Astrocyte of the spinal cord (primary cell): Measurements from ENCODE around the gene SEMA4B.

Source experiments
- DNase-seq: peaks from one replicate; pipeline ENCODE4 v3.0.0; 2011; ENCODE audit warnings: low read depth, low spot score
- H3K4me3 ChIP-seq: 2 replicates; pipeline ENCODE4 v1.5.1; 2011; ENCODE audit warnings: low read depth, mild to moderate bottlenecking, low read length, moderate library complexity
- in situ Hi-C: cut with HindIII; loops from 2 replicates; pipeline ENCODE4 v1.10.0; 2017; ENCODE audit warnings: low sequenced_read_pairs
- TF ChIP-seq, protein P1 (sequence below): IDR thresholded peaks from 2 replicates; pipeline ENCODE4 v1.5.1; 2012; ENCODE audit warnings: low read depth, mild to moderate bottlenecking, low read length, inconsistent platforms

The SEMA4B gene

DNA sequence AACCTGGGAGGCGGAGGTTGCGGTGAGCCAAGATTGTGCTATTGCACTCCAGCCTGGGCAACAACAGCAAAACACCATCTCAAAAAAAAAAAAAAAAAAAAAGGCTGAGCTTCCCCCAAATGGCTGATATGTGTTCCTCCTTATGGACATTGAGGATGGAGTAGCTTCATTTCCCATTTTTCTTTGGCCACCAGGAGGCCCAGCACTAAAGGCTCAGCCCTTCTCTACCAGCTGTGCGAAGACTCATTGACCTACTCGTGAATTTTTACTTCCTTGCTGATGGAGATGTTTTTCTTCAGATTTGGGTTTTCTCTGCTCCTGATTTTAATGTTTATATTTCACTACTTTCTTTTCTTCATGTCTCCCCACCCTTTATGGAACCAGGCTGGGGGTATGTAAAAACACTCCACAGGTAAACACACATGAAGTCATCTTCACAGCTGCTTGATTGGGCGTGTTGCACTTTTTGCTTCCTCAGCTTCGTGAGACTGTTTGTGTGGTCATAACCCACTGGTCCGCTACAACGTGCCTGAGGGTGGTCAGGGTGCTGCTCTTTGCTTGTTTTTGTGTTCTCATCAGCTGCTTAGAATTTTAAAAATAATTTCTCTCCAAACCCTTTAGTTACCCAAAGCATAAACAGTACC is 13.5 kb downstream of the SEMA4B start:
- in situ Hi-C loops: no loop called here
- TF ChIP-seq, protein P1, sequence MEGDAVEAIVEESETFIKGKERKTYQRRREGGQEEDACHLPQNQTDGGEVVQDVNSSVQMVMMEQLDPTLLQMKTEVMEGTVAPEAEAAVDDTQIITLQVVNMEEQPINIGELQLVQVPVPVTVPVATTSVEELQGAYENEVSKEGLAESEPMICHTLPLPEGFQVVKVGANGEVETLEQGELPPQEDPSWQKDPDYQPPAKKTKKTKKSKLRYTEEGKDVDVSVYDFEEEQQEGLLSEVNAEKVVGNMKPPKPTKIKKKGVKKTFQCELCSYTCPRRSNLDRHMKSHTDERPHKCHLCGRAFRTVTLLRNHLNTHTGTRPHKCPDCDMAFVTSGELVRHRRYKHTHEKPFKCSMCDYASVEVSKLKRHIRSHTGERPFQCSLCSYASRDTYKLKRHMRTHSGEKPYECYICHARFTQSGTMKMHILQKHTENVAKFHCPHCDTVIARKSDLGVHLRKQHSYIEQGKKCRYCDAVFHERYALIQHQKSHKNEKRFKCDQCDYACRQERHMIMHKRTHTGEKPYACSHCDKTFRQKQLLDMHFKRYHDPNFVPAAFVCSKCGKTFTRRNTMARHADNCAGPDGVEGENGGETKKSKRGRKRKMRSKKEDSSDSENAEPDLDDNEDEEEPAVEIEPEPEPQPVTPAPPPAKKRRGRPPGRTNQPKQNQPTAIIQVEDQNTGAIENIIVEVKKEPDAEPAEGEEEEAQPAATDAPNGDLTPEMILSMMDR: peak; percentile 46
- no peak for DNase-seq

DNA sequence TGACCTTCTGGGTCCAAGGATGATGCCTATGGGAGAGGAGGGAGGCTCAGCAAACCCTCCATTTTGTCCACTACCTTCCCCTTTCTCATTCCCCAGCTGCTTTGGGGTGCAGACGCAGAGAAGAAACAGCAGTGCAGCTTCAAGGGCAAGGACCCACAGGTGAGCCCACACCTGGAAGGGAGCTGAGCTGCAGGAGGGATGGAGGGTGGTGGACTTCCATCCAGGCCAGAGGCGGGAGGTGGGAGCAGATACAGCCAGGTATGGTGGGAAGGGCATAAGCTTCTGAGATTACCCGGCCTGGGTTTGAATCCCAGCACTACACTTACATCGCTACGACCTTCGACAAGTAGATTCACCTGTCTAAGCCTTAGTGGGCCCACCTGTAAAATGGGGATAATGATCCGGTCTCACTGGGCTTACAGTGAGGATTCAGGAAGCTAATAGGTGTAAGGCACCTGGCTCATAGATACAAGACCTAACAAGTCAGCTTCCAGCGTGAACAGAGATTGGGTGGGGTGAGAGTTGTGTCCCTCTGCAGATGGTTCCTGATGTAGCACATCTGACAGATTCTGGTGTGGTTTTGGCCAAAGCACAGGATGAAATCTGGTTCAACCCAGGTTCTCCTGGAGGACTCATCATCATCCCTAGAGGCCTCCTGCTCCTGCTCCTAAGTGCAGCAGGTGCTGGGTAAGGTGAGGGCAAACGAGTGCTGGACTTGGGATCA is 16.7 kb downstream of the SEMA4B start:
- TF ChIP-seq, protein P1: no peak
- H3K4me3 ChIP-seq: no peak overlapping the region
- in situ Hi-C loops: no loop called here
- DNase-seq: no peak

More for the DNA sequence above, 13.5 kb downstream of the SEMA4B start:
- H3K4me3 ChIP-seq: no peak overlapping the region

GRCh38 chr15:90219421-90220141 is 18.5 kb downstream of the SEMA4B start:
- no peak for DNase-seq
- in situ Hi-C loops: no loop called here
- TF ChIP-seq, protein P1: peak; percentile 82
- no peak overlapping the region for H3K4me3 ChIP-seq

- peak; percentile 74 for DNase-seq
- TF ChIP-seq, protein P1: peak; percentile 88
- in situ Hi-C loops: no loop called here
- no peak overlapping the region for H3K4me3 ChIP-seq
Observed at GRCh38 chr15:90221246-90221900, 20.2 kb downstream of the SEMA4B start.

GRCh38 chr15:90222547-90222946 is 21.4 kb downstream of the SEMA4B start:
- DNase-seq: no peak
- in situ Hi-C loops: no loop called here
- TF ChIP-seq, protein P1: no peak
- no peak overlapping the region for H3K4me3 ChIP-seq

DNA sequence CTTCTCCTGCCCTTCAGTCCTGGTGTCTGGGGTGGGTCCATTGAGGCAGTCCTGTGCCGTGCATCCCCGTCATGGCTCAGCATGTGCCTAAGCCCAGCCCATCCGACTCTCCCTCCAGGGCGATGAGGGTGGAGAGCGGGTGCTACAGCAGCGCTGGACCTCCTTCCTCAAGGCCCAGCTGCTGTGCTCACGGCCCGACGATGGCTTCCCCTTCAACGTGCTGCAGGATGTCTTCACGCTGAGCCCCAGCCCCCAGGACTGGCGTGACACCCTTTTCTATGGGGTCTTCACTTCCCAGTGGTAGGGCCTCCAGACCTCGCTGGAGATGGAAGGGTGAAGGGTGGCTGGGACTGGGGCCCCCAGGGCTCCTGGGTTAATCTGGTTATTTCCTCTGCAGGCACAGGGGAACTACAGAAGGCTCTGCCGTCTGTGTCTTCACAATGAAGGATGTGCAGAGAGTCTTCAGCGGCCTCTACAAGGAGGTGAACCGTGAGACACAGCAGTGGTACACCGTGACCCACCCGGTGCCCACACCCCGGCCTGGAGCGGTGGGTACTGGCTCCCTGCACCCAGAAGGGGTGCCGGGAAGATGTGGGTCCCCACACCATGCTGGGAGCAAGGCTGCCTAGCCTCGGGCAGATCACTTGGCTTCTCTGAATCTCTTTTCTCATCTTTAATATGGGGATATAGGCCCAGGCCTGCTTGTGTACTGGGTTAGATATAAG is 22.5 kb downstream of the SEMA4B start:
- DNase-seq: no peak
- no peak overlapping the region for H3K4me3 ChIP-seq
- TF ChIP-seq, protein P1: no peak
- in situ Hi-C loops: no loop called here
